GM12875 (cell line): ENCODE data around the gene LPP.

Source experiments
- H3K4me3 ChIP-seq: one replicate; pipeline ENCODE4 v1.5.1; 2011; ENCODE audit warnings: low read depth, low read length, control low read depth
- TF ChIP-seq, protein P1 (sequence below): IDR thresholded peaks from 2 replicates; pipeline ENCODE4 v1.5.1; 2011; ENCODE audit warnings: low read depth, mild to moderate bottlenecking, control low read depth, inconsistent platforms, low read length, moderate library complexity, borderline replicate concordance; ENCODE audit not compliant: insufficient read depth

The LPP gene

DNA sequence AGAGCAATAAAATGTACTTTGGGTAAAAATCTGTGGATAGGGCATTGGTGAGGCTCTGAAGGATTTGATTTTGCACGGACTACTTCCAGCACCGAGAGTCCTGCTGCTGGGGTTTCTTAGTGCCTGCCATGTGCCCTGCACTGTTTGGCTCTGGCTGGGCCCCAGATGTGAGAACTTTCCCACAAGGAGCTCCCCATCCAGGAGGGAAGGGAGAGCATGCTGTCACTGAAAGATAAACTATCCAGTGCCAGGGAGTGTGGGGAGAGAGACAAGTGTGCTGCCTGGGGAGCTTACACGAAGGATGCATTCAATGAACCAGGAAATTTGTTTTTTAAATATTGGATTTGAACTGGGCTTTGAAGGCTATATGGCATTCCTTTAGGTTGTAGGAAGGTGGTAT is 30.2 kb downstream of the LPP start:
- TF ChIP-seq, protein P1, sequence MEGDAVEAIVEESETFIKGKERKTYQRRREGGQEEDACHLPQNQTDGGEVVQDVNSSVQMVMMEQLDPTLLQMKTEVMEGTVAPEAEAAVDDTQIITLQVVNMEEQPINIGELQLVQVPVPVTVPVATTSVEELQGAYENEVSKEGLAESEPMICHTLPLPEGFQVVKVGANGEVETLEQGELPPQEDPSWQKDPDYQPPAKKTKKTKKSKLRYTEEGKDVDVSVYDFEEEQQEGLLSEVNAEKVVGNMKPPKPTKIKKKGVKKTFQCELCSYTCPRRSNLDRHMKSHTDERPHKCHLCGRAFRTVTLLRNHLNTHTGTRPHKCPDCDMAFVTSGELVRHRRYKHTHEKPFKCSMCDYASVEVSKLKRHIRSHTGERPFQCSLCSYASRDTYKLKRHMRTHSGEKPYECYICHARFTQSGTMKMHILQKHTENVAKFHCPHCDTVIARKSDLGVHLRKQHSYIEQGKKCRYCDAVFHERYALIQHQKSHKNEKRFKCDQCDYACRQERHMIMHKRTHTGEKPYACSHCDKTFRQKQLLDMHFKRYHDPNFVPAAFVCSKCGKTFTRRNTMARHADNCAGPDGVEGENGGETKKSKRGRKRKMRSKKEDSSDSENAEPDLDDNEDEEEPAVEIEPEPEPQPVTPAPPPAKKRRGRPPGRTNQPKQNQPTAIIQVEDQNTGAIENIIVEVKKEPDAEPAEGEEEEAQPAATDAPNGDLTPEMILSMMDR, result no peak
- no peak overlapping the region for H3K4me3 ChIP-seq

DNA sequence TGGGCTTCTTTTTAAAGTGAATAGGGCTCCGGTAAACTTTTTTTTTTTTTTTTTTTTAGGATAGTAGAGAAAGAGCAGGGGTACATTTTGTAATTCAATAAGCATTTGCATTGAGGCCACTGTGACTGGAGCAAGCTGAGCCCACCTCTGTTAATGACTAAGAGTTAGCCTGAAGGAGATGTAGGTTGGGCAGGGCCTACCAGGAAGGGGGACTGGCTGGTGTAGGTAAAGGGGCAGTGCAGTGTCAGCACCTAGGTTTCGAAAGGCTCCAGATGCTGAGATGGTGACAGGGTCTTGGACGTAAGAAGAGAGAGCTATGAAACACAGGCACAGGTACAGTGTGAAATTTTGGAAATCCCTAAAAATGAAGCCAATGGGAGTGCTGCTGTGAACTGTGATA is 30.7 kb downstream of the LPP start:
- TF ChIP-seq, protein P1, result no peak

DNA sequence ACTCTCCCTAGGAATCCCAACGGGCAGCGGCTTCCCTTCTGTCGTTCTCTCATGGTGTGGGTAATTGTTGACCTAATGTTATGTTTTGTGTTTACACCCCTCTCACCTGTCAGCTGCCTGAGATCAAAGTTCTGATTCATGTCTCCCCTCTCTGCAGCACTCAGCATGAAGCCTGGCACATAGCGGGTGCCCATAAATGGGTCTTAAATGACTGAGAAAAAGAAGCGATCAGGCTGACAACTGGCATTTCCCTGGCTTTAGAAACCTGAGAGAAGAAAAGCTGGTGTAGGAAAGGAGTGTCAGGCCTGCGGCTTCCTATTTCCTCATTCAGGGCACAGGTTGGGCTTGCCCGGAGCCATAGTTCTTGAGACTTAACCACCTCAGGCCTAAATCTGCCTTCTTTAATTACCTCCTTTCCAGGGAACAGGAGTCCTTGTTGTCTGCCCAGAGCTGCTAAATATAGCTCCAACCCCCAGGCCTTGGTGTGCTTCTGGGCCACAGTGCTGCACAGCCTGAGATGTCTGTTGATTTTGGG is 31.8 kb downstream of the LPP start:
- TF ChIP-seq, protein P1, result no peak
- H3K4me3 ChIP-seq, result no peak overlapping the region

More for the DNA sequence above, 30.7 kb downstream of the LPP start:
- H3K4me3 ChIP-seq, result no peak overlapping the region

DNA sequence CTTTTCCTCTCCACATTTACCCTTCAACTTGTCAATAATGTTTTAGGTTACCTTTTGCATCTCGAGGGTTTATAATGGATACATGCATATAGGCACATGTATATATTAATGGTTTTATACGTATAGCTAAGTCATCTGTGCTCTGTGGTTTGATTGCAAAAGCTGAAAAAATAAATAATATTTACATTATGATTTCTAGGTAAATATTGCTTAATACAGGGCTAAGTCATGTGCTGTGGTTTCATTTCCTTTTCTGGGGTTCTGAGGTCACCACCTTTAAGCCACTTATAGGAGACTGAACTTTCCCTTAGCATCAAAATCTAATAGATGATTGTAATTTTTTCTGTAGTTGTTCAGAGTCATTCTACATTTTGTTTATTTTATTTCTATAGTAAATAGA is 33.1 kb downstream of the LPP start:
- TF ChIP-seq, protein P1, result no peak
- H3K4me3 ChIP-seq, result no peak overlapping the region

DNA sequence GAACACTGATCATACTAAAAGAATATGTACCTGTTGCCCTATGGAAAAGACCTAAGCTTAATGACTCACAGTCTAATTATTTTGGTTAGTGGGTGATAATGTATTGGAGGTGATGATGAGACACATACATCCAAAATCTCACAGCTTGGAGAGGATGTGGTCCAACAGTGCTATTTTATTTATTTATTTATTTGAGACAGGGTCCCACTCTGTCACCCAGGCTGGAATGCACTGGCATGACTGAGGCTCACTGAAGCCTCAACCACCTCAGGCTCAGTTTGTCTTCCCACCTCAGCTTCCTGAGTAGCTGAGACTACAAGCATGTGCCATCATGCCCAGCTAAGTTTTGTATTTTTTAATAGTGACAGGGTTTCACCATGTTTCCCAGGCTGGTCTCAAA is 35.0 kb downstream of the LPP start:
- H3K4me3 ChIP-seq, result no peak overlapping the region
- TF ChIP-seq, protein P1, result no peak

DNA sequence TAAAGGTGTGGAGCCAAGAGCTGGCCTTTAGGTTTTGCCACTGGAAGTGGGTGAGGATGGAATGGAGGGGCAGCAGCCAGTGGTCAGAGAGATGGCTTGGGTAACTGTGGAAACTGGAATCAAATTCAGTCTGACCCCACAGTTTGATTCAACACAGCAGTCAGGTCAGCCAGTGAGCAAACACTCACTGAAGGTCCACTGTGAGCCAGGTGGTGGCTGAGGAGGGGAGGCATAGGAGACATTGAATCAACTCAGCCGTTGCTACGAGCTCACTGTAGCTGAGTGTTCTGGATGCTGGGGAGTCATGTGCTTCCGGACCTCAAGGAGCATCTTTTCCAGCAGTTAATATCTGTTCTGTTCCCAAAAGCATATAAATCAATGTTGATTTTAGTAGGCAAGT is 37.5 kb downstream of the LPP start:
- H3K4me3 ChIP-seq, result no peak overlapping the region
- TF ChIP-seq, protein P1, result no peak

DNA sequence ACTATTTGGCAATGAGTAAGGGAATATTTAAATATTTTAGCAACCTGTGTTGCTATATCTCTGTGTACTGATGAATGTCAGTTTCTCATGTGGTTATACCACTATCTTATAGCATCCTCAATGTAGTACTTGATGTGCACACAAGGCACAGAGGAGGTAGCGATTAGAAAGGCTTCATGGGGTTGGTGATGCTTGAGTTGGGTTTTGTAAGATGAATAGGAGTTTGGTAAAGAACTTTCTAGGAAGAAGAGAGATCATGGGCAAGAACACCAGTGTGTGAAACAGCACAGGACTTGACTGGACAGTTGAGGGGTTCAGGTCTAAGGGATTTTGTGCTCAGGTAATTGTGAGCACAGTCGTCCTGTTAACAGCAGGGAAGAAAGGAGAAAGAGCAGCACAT is 38.1 kb downstream of the LPP start:
- no peak overlapping the region for H3K4me3 ChIP-seq
- TF ChIP-seq, protein P1, result no peak
